OCI-LY3 (cell line): ENCODE results near the gene NBDY.

Experiments used
- EZH2phosphoT487 ChIP-seq: fragments of 200-600 bp; shearing (Covaris generic); IDR thresholded peaks from 2 replicates; pipeline ENCODE4 v1.6.1; 2018; ENCODE audit warnings: antibody characterized with exemption, mixed run types, low read depth
- TF ChIP-seq, protein P1 (sequence below): fragments of 200-600, 300-600 bp; sonication (generic); IDR thresholded peaks from 2 replicates; pipeline ENCODE4 v1.5.1; 2014; ENCODE audit warnings: antibody characterized with exemption, low read length, low read depth

DNA sequence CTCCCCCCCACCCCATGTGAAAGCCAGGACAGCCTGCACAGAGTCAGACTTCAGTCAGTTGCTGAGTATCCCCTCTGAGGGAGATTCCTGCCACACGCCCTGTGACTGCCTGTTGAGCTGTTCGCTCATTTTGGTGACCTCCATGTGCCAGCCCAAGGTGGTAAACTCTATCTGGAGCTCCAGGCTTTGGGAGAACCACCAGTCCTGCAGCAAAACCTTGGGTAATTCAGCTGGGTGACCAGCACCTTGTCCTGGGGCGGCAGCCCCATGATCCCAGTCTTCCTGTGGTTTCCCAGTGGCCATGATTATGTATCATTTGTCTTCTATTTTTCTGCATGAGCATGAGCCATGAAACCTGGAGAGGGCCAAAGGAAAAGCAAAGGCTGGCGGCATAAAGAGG, 73.4 kb downstream of the NBDY start:
- TF ChIP-seq, protein P1, sequence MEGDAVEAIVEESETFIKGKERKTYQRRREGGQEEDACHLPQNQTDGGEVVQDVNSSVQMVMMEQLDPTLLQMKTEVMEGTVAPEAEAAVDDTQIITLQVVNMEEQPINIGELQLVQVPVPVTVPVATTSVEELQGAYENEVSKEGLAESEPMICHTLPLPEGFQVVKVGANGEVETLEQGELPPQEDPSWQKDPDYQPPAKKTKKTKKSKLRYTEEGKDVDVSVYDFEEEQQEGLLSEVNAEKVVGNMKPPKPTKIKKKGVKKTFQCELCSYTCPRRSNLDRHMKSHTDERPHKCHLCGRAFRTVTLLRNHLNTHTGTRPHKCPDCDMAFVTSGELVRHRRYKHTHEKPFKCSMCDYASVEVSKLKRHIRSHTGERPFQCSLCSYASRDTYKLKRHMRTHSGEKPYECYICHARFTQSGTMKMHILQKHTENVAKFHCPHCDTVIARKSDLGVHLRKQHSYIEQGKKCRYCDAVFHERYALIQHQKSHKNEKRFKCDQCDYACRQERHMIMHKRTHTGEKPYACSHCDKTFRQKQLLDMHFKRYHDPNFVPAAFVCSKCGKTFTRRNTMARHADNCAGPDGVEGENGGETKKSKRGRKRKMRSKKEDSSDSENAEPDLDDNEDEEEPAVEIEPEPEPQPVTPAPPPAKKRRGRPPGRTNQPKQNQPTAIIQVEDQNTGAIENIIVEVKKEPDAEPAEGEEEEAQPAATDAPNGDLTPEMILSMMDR = no peak
- no peak for TF ChIP-seq EZH2phosphoT487
